Measurements from ENCODE around the gene PPP6R1.

PPP6R1 gene

GRCh38 chr19:55258828-55259539 is at the start of gene PPP6R1:
PPP6R1 (minus strand) TSS chr19:55259017; CDS start chr19:55247103, 11,914 bp downstream.
- DNase-seq: peak; percentile 100

- DNase-seq: no peak
Observed at GRCh38 chr19:55308281-55308680, 49.5 kb upstream of the PPP6R1 start.

DNA sequence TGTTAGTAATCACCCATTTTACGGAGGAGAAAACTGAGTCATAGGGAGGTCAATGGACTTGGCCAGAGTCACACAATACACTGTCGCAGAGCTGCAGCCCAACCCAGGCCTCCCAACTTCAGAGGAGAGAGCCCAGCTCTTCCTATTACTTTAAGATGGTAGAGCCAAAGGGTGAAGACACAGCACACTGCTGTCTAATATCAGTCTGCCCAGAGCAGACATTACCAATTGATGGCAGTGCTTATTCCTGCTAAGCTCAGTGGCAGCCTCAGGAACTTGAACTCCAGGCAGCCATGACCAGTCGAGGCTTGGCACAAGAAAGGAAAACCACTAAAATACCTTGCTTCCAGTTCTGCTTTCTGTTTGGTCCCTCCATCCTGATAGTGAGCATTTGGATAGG is 47.9 kb upstream of the PPP6R1 start:
- DNase-seq: no peak

GRCh38 chr19:55305983-55306562 is 47.3 kb upstream of the PPP6R1 start:
- no peak for DNase-seq

GRCh38 chr19:55305491-55305890 is 46.7 kb upstream of the PPP6R1 start:
- DNase-seq: peak; percentile 65

- DNase-seq: no peak
Observed at GRCh38 chr19:55304980-55305379, 46.2 kb upstream of the PPP6R1 start.

- DNase-seq: peak; percentile 42
Observed at GRCh38 chr19:55304279-55304978, 45.6 kb upstream of the PPP6R1 start.

- DNase-seq: no peak
Observed at GRCh38 chr19:55303477-55303876, 44.7 kb upstream of the PPP6R1 start.

GRCh38 chr19:55302318-55302703 is 43.5 kb upstream of the PPP6R1 start:
- no peak for DNase-seq

DNA sequence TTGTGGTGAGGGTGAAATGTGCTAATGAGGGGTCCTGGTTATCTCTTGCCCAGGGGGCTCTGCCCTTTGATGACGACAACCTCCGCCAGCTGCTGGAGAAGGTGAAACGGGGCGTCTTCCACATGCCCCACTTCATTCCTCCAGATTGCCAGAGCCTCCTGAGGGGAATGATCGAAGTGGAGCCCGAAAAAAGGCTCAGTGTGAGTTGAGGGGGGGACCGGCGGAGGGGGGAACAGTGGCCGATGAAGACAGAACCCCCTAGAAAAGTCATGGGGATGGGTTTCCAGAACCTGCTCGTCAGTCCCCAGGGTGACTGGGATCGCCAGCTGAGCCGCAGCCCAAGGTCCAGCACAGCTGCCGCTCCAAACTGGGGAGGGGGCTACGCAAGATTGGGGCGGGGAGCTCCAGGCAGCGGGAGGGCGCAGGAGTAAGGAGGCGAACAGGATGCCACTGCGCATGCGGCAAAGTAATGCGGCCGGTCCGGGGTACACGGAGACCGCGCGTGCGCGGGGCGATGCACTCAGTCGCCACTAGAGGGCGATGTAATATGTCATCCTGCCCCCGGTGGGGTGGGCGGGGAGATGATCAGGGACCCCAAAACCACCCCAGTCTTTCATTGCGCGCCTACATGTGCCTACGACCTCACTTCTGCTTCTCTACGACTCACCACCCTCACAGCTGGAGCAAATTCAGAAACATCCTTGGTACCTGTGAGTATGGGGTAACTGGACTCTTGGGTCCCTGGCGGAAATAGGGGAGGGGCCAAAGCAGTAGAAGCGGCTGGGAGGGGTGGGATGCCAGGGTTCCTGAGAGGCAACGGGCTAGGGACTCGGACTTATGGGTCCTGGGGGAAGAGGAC is 42.9 kb upstream of the PPP6R1 start:
- peak; percentile 95 for DNase-seq

DNA sequence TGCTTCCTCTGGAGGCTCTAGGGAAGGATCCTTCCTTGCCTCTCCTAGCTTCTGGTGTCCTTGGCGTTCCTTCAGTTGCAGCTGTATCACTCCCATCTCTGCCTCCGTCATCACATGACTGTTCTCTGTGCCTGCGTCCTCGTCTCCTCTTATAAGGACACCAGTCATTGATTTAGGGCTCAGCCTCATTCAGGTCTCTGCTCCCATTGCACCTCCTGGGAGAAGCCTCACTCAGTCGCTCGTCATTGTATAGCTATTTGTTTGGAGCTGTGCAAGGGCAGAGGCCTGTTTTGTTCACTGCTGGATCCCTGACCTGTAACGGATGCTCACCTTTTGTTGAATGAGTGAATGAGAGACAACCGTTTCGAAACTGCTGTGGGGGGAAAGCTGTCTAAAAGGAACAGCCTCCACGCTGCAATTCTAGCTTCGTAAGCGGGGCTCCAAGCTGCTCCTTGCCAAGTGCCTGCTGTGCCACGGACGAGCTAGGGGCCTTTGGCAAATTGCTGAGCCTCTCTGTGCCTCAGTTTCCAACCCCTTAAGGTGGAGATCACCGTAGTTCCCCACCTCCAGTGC is 42.2 kb upstream of the PPP6R1 start:
- DNase-seq: no peak

DNA sequence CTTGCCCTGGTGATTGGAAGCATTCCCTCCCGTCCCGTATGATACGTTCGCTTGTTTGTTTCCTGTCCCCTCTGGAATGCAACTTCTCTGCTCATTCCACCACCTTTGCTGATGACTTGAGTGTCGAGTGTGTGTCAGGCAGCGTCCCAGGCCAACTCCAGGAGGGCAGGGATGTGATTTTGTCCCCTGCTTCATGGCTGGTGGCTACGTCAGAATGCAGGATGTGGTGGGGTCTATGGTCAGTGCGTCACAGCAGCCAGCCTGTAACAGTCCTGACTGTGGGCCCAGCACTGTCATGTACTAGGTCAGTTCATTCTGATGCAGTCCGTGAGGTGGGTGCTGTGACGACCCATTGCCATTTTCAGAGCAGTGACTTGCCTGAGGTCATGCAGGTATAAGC is 41.2 kb upstream of the PPP6R1 start:
- no peak for DNase-seq

DNA sequence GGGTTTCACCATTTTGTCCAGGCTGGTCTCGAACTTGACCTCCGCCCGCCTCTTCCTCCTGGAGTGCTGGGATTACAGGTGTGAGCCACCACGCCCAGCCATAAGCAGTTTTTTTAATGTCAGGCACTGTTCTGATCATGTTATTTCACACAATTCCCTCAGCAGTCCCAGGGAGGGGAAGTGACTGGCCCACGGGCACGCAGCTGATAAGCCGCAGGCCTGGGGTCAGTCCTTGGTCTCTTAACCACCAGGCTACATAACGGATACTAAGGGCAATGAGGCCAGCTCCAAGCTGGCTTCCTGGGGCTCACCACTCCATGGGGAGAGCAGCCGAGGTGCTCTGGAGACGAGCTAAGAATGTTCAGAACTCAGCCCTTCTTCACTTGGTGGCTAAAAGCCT is 38.5 kb upstream of the PPP6R1 start:
- DNase-seq: no peak

DNA sequence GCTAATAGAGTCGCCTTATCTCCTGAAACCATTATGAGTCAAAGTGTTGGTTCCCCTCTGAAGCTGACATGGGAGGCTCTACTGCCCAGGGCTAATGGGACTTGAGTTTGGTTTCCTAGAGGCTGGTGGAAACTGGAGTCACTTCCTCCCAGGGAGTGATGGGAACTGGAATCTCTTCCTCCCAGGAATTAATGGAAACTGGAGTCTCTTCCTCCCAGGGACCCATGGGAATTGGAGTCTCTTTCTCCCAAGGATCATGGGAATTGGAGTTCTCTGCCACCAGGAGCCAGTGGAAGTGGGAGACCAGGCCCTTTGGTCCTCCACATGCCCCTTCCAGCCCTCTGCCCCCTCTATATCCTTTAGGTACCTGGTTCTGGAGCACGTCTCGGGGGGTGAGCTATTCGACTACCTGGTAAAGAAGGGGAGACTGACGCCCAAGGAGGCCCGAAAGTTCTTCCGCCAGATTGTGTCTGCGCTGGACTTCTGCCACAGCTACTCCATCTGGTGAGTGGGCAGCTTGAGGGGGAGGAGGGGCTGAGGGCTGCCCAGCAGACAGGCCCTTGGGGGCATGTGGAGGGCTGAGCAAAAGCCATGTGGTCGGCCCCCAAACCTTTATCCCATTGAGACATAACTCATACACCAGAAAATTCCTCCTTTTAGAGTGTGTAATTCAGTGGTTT is 30.4 kb upstream of the PPP6R1 start:
- no peak for DNase-seq

GRCh38 chr19:55287361-55288079 is 28.7 kb upstream of the PPP6R1 start:
- no peak for DNase-seq

DNA sequence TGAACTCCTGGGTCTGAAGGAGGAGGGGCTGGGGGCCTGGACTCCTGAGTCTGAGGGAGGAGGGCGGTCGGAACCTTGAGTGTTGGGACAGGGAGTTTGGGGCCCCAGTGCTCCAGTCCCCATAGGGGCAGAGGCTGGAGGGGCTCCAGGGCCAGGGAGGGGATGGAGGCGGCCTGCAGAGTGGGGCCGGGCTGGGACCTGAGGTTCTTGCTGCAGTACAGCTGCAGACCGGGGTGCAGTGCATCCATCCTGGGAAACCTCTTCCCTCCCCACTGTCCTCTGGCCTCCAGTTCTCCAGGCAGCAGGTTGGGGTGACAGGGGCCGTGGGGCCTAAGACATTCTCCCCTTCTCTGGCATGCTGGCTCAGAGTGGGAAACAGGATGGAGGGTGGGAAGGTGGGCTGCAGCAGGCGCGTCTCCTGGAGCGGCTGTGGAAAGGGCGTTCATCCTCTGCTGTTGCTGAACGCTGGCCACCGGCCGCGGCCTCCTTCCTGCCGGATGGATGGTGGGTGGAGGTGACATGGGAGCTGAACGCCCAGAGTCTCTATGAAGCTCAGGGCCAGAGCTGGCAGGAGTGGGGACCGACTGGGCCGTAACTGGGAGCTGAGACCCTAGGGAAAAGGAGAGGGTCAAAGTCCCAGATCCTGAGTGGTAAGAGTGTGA is 26.5 kb upstream of the PPP6R1 start:
- peak; percentile 14 for DNase-seq

- peak; percentile 23 for DNase-seq
Observed at GRCh38 chr19:55284405-55285058, 25.7 kb upstream of the PPP6R1 start.

DNA sequence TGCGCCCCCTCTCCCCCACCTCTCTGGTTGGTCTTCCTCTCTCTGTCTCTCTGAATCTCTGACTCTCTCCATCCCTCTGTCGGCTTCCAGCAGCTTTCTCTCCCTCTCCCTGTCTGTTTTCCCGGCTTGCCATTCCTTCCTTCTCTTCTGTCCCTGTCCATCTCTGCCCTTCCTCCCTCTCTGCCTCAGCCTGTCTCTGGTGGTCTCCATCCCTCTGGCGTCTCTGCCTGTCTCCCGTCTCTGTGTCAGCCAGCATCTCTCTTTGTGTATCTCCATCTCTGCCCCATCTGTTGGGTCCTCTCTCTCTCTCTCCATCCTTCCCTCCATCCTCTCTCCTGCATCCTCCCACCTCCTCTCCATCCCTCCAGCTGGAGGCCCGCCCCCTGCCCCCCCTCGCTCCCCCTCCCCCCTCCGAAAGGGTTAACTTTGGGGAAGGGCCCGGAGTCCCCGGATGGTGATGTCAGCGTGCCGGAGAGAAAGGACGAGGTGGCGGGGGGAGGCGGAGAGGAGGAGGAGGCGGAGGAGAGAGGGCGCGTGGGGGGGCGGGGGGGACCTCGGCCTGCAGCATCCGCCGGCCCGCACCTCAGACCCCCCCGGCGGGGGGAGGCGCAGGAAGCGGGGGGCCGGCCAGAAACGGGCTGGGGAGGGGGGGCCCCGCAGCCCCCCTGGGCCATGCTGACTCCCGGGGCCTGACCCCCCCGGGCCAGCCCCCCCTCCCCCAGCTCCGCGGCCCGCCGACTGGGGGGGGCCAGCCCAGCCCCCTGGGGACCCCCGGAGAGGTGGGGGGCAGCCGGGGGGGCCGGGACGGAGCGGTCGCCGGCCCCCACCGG is 24.9 kb upstream of the PPP6R1 start, which contains the start of gene BRSK1:
BRSK1 (plus strand) TSS at position 450 of the 830 bp plus-strand sequence. CDS start 446 bp downstream, outside the sequence.
- DNase-seq: peak; percentile 93

Data from eye (tissue), 1 donor.